Aorta (tissue), 5 donors: ENCODE data around the gene PFAS. TPM values are rescaled to one million over a fixed set of nuclear protein-coding genes. Genes with fewer than 3 reads are reported as not detected.

ENCODE experiments used
- ATAC-seq: fragments of 200-7000 bp; cut with Tn5 transposase; one replicate; pipeline ENCODE4 v1.9.1; 2022; ENCODE audit warnings: moderate library complexity; ENCODE audit not compliant: low FRiP score
- DNase-seq, 2 donors: peaks; one replicate each; pipeline ENCODE4 v3.0.0-alpha.2; 2020
- H3K27ac ChIP-seq, 2 donors: one replicate each; pipeline ENCODE4 v1.5.1; 2013; ENCODE audit warnings: low read length in 2 of 2, mild to moderate bottlenecking in 2 of 2, moderate library complexity in 2 of 2, control low read depth in 1 of 2, inconsistent platforms in 1 of 2, low read depth in 1 of 2
- H3K27me3 ChIP-seq, 2 donors: one replicate each; pipeline ENCODE4 v1.6.1; 2013; ENCODE audit warnings: control low read depth in 1 of 2, low read length in 1 of 2, mild to moderate bottlenecking in 1 of 2, moderate library complexity in 1 of 2; ENCODE audit not compliant: insufficient read depth in 2 of 2, control insufficient read depth in 1 of 2
- H3K36me3 ChIP-seq, 2 donors: one replicate each; pipeline ENCODE4 v1.6.1; 2013; ENCODE audit warnings: control low read depth in 1 of 2, low read length in 1 of 2, mild to moderate bottlenecking in 1 of 2; ENCODE audit not compliant: insufficient read depth in 2 of 2, control insufficient read depth in 1 of 2
- H3K4me1 ChIP-seq, 2 donors: one replicate each; pipeline ENCODE4 v1.6.1; 2013; ENCODE audit warnings: low read length in 2 of 2, control low read depth in 1 of 2, mild to moderate bottlenecking in 1 of 2, moderate library complexity in 1 of 2; ENCODE audit not compliant: insufficient read depth in 2 of 2, control insufficient read depth in 1 of 2
- H3K4me3 ChIP-seq, 2 donors: one replicate each; pipeline ENCODE4 v1.5.1; 2013; ENCODE audit warnings: low read length in 2 of 2, control low read depth in 1 of 2, mild to moderate bottlenecking in 1 of 2
- H3K9me3 ChIP-seq: one replicate; pipeline ENCODE4 v1.6.1; 2013; ENCODE audit warnings: mild to moderate bottlenecking, low read length; ENCODE audit not compliant: control insufficient read depth
- WGBS, 2 donors: extraction: QIAGEN DNeasy Blood & Tissue Kit; methylation state at CpG; one replicate each; pipeline ENCODE4 v1.1.7; 2013; 5-methylcytosine and 5-hydroxymethylcytosine counted together
- intact Hi-C, 2 donors: fragments of 100-400 bp; cut with DNase I; formaldehyde crosslinking; loops; one replicate each; pipeline versions ENCODE4 v1.14.2 to v1.15.0; 2022
- polyA plus RNA-seq, 2 donors: library from polyadenylated mRNA; stranded (reverse); fragments of 200-250 nt; gene quantifications; one replicate each; pipeline ENCODE4 v1.2.3, GENCODE V29; 2013
- total RNA-seq, 2 donors: library from RNA; stranded (reverse); fragmentation: NEBNext Ultra II Directional; extraction: Animal tissue kit (Norgen Biotek cat#: 25700); gene quantifications; one replicate each; pipeline ENCODE4 v1.2.1, GENCODE V29; 2021
- donor health status: healthy with polysubstance abuse.
- donor health status: Bipolar disorder and iron deficiency.
- donor health status: DM: no; HTN: no; CAD: no.
- donor health status: DM: no; HTN: no; CAD: no.
- donor health status: DM: yes; HTN: yes; CAD: no.

The PFAS gene
- total and polyA plus RNA-seq, 4 donors, result 1.4 to 25.4 (median 14.8) TPM

DNA sequence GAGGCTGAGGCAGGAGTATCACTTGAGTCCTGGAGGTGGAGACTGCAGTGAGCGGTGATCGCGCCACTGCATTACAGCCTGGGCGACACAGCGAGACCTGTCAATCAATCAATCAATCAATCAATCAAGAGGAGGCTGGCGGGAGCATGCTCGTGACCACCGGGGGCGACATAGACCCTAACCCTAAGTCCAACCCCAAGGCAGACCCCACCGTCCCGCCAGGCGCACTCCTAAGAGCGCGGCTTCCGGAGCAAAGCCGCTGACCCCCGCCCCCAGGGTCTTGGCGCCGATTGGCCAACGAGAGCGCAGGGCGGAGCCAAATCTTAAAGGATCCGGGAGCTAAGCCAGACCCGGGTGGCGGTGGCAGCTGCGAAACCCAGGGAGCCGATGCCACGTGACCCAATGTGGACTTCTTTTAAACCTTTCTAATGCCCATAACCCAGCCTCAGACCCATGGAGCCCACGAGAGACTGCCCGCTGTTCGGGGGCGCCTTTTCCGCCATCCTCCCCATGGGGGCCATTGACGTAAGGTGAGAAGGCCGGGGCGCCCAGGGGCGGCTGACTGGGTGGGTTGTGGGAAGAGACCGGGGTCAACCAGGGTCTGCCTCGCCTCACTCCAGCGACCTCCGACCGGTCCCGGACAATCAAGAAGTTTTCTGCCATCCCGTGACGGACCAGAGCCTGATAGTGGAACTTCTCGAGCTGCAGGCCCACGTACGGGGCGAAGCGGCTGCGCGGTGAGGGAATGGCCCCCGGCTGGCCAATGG lies 39.4 kb downstream of the PFAS start, which contains the start of gene RANGRF:
RANGRF (plus strand) TSS at position 335 of the 767 bp plus-strand sequence; CDS start at position 454, 119 bp downstream.
- WGBS, 2 donors, result 0% methylated on average over 53 of the region's 53 CpGs

GRCh38 chr17:8289103-8289397 lies 40.0 kb downstream of the PFAS start:
- no peaks in the 10 kb centered on the region for H3K27me3 ChIP-seq
- intact Hi-C loops, result no loop called here
- H3K4me1 ChIP-seq, result no peaks in the 10 kb centered on the region
- DNase-seq (peak; percentile 87 to 94), ATAC-seq (no peak)
- no peak overlapping the region for H3K27ac ChIP-seq
- WGBS, 2 donors, result 4% methylated on average over 17 of the region's 17 CpGs
- no peaks in the 10 kb centered on the region for H3K36me3 ChIP-seq
- no peaks in the 10 kb centered on the region for H3K9me3 ChIP-seq
- peak overlapping the region; percentile 43 to 44 for H3K4me3 ChIP-seq

More for the DNA sequence above, 39.4 kb downstream of the PFAS start, which contains the start of gene RANGRF:
- H3K9me3 ChIP-seq, result no peaks in the 10 kb centered on the region
- intact Hi-C loops, result no loop called here
- no peaks in the 10 kb centered on the region for H3K4me1 ChIP-seq
- no peaks in the 10 kb centered on the region for H3K27me3 ChIP-seq
- peak within 1 kb of the TSS in 1 of 2 donors; percentile 48 for H3K27ac ChIP-seq
- DNase-seq, result peak; percentile 94 to 95
- H3K36me3 ChIP-seq, result no peaks in the 10 kb centered on the region
- peak within 1 kb of the TSS; percentile 43 to 44 for H3K4me3 ChIP-seq
- ATAC-seq, result peak; percentile 92

GRCh38 chr17:8290043-8290442 lies 41.0 kb downstream of the PFAS start:
- intact Hi-C loops, result no loop called here
- H3K27ac ChIP-seq, result no peak overlapping the region
- WGBS, 2 donors, result 40 to 57% methylated on average over 3 of the region's 3 CpGs
- no peak for ATAC-seq
- no peaks in the 10 kb centered on the region for H3K4me1 ChIP-seq
- H3K4me3 ChIP-seq, result no peak overlapping the region
- no peaks in the 10 kb centered on the region for H3K27me3 ChIP-seq
- no peaks in the 10 kb centered on the region for H3K9me3 ChIP-seq
- no peak for DNase-seq
- no peaks in the 10 kb centered on the region for H3K36me3 ChIP-seq

- no peaks in the 10 kb centered on the region for H3K27me3 ChIP-seq
- H3K9me3 ChIP-seq, result no peaks in the 10 kb centered on the region
- H3K36me3 ChIP-seq, result no peaks in the 10 kb centered on the region
- DNase-seq, result no peak
- no peak overlapping the region for H3K4me3 ChIP-seq
- intact Hi-C loops, result no loop called here
- 91 to 94% methylated on average over 5 of the region's 5 CpGs for WGBS, 2 donors
- H3K27ac ChIP-seq, result no peak overlapping the region
- no peak for ATAC-seq
- H3K4me1 ChIP-seq, result no peaks in the 10 kb centered on the region
Observed at GRCh38 chr17:8292639-8293395, 43.7 kb downstream of the PFAS start.

- intact Hi-C loops, result loop anchor here in 1 of 2 donors (2.0 kb wide), 2 partner anchors 46 to 72 kb away; partner anchors contain the start of genes CTC1 and PFAS
- no peaks in the 10 kb centered on the region for H3K4me1 ChIP-seq
- H3K27me3 ChIP-seq, result no peaks in the 10 kb centered on the region
- H3K4me3 ChIP-seq, result no peak overlapping the region
- WGBS, 2 donors, result 95 to 96% methylated on average over 9 of the region's 9 CpGs
- ATAC-seq (no peak), DNase-seq (no peak)
- no peaks in the 10 kb centered on the region for H3K36me3 ChIP-seq
- no peaks in the 10 kb centered on the region for H3K9me3 ChIP-seq
- H3K27ac ChIP-seq, result no peak overlapping the region
Observed at GRCh38 chr17:8294361-8294760, 45.3 kb downstream of the PFAS start.

DNA sequence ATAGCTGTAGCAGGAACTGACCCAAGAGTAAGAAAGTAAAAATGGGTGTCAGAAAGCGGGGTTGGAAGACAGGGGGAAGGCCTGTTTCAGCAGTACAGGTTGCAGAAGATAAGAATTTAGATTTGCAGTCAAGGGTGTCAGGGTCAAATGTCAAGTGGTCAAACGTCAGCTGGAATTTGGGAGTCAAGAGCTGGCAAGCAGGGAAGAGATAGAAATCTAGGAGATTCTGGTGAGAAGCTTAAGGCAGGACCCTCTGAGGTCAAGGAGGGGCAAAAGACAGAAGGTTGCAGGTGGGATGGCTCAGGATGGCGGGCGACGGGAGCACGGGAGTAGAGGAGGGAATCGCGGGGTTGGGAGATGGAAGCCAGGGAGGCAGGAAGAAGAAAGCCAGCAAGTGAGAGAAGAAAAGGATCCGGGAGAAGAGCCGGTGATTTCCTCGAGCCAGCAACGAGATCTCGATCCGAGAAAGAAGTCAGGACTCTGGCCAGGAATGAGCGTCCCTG lies 45.8 kb downstream of the PFAS start:
- Histone ChIP-seq H3K36me3 (no peaks in the 10 kb centered on the region), H3K4me3 (no peak overlapping the region), H3K9me3 (no peaks in the 10 kb centered on the region), H3K27ac (peak overlapping the region in 1 of 2 donors; percentile 34), H3K27me3 (no peaks in the 10 kb centered on the region), H3K4me1 (no peaks in the 10 kb centered on the region)
- WGBS, 2 donors, result 7% methylated on average over 15 of the region's 15 CpGs
- intact Hi-C loops, result loop anchor here in 1 of 2 donors (2.0 kb wide), 2 partner anchors 46 to 72 kb away; partner anchors contain the start of genes CTC1 and PFAS
- DNase-seq (no peak), ATAC-seq (peak; percentile 21)

GRCh38 chr17:8300226-8300625 lies 51.1 kb downstream of the PFAS start:
- Histone ChIP-seq H3K27me3 (no peaks in the 10 kb centered on the region), H3K27ac (no peak overlapping the region), H3K4me1 (no peaks in the 10 kb centered on the region), H3K9me3 (no peaks in the 10 kb centered on the region), H3K36me3 (no peaks in the 10 kb centered on the region), H3K4me3 (no peak overlapping the region)
- no peak for ATAC-seq
- intact Hi-C loops, result loop anchor here (10.0 kb wide), 2 partner anchors 205 to 225 kb away; no protein-coding TSS in a partner anchor
- DNase-seq, result no peak
- WGBS, 2 donors, result 63 to 66% methylated on average over 3 of the region's 3 CpGs

DNA sequence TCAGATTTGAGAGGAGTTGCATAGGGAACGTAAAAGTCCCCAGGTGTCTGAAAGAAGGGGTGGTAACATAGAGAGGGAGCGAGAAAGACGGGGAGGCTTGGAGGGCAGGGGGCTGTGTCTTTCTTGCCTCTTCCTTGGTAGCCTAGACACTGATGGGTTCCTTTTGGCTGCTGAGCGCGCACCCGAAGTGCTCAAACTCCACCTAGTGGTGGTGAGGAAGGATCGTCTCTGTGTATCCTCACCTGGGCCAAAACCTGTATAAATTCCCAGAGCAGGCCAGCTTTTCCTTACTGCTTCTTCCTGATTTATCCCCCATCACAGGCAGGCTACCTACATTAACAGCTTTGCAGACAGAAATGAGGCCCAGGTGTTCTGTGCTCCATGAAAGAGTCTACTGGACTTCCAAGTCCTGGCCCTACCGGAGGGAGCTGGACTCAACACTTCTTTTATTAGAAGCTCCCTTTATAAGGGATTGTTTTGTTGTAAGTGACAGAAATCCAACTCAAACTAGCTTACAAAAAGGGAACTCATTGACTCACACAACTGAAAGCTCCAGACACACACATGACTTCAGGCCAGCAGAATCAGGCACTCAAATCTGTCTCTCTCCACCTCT lies 51.6 kb downstream of the PFAS start:
- no peaks in the 10 kb centered on the region for H3K36me3 ChIP-seq
- H3K27ac ChIP-seq, result no peak overlapping the region
- H3K4me1 ChIP-seq, result no peaks in the 10 kb centered on the region
- ATAC-seq (peak; percentile 93), DNase-seq (peak in 1 of 2 donors; percentile 68)
- no peaks in the 10 kb centered on the region for H3K27me3 ChIP-seq
- H3K9me3 ChIP-seq, result no peaks in the 10 kb centered on the region
- intact Hi-C loops, result loop anchor here (10.0 kb wide), 2 partner anchors 206 to 226 kb away; no protein-coding TSS in a partner anchor
- WGBS, 2 donors, result 7 to 8% methylated on average over 6 to 8 of the region's 8 CpGs
- no peak overlapping the region for H3K4me3 ChIP-seq
